Right renal pelvis (tissue), 4 donors: ENCODE results near the gene SUMO1. TPM values are rescaled to one million over a fixed set of nuclear protein-coding genes. Genes with fewer than 3 reads are reported as not detected.
"Not testable (repeated sequence)": the region's sequence is repeated elsewhere in the genome, so short reads cannot be mapped to it uniquely, and the experiment has no call there.

ENCODE experiments used
- DNase-seq, 4 donors: peaks; one replicate each; pipeline ENCODE4 v3.0.0-alpha.2; 2013; ENCODE audit warnings: low read depth in 4 of 4, low spot score in 3 of 4, missing footprints in 1 of 4
- polyA plus RNA-seq, 4 donors: library from polyadenylated mRNA; unstranded; fragments of 120-200 nt; gene quantifications; one replicate each; pipeline ENCODE4 v1.2.1, GENCODE V29; 2013; ENCODE audit not compliant: insufficient read length in 4 of 4

SUMO1 gene
- polyA plus RNA-seq = 100 to 1,000 TPM; 199 to 244 (median 237) TPM

DNA sequence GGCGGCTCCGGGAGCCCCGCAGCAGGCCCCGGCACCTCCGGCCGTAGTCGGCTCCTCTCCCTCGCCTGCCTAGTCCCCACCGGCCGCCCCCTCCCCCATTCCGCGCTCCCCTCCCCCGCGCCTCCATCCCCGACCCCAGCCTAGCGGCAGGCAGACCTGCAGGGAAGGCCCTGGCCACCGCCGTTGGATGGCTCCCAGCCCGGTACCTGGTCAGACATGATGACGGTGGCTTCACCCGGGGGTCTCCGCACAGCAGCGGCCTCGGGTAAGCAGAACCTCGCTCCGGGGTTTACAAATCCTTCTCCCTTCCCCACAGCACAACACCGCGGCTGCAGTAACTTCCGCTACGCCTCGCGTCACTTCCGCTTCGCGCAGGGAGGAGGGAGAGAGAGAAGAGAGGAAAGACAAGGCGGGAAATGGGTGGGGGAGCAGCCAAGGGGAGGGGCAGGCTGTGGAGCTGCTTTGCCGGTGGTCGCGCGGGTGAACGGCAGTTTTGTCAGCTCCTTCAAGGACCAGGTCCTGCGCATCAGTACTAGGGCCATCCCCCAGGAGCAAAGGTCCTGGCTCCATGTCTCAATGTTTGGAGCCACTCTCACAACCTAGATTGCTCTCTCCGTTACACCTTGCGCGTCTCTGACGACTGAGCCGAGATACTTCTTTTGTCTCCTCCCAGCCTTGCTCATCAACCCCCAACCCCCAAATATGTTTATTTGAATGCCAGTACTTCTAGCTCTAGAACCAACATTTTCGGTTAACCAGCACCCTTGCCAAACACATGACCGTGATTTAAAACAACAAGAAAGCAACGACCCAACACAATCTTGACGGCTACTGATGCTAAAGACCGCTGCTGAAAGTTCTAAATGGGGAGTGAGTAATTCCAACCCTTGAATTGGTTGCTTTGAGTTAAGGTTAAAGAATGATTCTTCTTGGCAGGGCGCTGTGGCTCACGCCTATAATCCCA lies at the start of gene SUMO1:
TSS of gene SUMO1 (minus strand) at position 364 of the 964 bp plus-strand sequence. CDS start at position 218, 146 bp downstream.
- DNase-seq = peak; percentile 92 to 95 (median 94)

DNA sequence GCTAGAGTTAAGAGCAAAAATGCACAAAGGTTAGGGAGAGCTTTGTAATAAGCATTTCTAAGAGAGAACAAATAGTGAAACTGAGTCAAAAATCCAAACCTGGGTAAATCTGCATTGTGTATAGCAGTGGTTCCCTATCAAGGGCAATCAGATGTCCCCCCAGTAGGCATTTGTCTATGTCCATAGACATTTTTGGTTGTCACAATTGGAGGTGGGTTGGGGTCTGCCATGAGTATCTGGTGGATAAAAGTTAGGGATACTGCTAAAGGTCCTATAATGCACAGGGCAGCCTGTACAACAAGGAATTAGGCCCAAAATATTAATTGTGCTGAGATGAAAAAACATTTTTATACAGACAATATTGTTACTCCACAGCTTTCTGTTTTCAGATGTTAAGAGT lies 48.2 kb upstream of the SUMO1 start:
- DNase-seq = no peak

DNA sequence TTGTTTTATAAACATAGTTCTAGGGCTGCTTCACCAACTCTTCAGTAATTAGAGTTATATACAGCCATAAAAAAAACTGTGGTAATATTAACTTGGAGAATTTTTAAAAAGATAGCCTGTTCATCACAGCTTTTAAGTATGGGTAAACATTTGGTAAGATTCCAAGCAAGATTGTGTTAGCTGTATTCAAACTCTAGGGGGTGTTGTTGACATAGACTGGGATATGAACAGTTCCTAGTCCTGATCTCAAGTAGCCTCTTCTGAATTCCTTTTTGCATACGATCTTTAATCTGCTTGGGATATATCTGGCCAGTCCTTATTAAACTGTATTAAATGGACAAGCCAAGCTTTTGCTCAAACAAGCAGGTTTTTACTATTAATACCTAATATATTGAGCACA lies 40.5 kb upstream of the SUMO1 start:
- DNase-seq = no peak

DNA sequence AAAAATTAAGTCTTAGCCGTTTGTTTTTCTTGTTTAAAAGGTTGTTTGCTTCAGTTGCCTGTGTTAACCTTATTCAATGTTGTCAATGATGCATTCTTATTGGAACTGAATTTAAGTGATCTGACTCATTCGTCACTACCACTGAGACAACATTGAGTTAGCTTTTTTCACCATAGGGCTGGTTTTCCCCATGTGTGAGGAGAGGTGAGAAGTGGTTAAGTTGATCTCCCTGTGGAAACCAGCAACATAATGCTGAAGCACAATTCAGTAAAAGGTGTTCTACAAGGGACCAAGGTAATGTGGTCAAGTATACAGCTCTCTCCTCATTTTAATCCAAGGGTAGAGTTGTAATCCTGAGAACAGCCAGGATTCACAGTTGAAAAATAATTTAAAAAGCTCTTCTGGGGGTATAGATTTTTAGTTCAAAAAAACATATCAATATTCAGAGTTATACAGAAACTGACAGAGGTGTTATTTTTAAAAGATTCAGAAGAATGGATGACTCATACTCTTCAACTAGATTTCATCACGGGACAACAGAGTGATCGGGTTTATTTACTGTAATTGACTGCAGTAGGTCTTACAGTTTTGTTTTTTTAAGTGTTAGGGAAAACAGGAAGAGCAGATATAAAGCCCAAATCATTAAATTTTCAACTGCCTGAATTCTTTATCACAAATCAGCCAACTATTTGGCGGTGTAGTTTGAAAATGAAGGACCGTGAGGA lies 39.8 kb upstream of the SUMO1 start:
- no peak for DNase-seq

DNA sequence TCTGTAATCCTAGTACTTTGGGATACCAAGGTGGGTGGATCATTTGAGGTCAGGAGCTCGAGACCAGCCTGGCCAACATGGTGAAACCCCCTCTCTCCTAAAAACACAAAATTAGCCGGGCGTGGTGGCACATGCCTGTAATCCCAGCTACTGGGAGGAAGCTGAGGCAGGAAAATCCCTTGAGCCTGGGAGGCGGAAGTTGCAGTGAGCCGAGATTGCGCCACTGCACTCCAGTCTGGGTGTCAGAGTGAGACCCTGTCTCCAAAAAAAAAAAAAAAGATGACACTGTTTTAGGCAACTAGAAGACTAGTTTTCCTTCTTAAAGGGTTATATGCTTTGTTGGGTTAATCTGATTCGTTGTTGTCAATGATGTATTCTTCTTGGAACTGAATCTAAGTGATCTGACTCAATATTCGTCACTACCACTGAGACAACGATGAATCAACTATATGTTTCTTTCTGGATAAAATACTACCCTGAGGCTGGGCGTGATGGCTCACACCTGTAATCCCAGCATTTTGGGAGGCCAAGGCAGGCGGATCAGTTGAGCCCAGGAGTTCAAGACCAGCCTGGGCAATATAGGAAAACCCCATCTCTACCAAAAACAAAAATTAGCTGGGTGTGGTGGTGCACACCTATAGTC lies 37.8 kb upstream of the SUMO1 start:
- not testable (repeated sequence) for DNase-seq

DNA sequence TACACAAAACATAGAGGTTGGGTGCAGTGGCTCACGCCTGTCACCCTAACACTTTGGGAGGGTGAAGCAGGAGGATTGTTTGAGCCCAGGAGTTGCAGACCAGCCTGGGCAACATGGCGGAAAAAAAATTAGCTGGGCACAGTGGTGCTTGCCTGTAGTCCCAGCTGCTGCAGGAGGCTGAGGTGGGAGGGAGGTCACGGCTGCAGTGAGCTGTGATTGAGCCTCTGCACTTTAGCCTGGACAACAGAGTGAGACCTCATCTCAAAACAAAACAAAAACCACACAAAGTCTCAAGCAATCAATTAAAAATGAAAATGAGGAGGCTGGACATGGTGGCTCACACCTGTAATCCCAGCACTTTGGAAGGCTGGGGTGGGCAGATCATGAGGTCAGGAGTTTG lies 32.1 kb upstream of the SUMO1 start:
- no peak for DNase-seq

DNA sequence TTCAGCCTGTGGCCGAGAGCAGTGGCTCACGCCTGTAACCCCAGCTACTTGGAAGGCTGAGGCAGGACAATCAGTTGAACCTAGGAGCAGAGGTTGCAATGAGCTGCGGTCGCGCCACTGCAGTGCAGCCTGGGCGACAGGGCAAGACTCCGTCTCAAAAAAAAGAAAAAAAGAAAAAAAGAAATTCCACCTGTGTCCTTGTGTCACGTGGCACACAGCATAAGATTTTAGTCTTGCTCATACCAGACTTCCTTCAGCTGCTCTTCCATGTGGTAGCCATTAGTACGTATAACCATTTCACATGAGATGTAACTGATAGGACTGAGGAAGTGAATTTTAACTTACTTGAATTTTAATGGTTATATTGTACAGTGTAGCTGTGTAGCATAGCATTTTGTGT lies 31.2 kb upstream of the SUMO1 start:
- no peak for DNase-seq

DNA sequence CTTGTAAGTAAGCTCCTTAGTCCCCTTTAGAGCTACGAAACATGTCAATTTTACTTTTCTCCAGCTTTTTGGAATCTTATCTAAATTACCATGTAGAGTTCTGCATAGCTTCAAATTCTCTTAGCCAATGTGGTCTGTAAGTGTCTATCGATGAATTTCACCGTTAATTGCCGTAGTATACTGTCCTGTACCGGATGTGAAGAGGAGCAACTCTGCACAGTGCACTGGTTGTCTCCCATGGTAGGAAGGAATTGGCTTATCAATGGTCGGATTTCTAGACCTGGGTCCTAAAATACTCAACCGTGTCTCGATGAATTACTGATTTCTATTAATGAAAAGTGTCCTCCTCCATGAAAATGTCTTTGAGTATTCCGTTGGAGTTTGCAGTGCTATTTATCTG lies 29.1 kb upstream of the SUMO1 start:
- no peak for DNase-seq

DNA sequence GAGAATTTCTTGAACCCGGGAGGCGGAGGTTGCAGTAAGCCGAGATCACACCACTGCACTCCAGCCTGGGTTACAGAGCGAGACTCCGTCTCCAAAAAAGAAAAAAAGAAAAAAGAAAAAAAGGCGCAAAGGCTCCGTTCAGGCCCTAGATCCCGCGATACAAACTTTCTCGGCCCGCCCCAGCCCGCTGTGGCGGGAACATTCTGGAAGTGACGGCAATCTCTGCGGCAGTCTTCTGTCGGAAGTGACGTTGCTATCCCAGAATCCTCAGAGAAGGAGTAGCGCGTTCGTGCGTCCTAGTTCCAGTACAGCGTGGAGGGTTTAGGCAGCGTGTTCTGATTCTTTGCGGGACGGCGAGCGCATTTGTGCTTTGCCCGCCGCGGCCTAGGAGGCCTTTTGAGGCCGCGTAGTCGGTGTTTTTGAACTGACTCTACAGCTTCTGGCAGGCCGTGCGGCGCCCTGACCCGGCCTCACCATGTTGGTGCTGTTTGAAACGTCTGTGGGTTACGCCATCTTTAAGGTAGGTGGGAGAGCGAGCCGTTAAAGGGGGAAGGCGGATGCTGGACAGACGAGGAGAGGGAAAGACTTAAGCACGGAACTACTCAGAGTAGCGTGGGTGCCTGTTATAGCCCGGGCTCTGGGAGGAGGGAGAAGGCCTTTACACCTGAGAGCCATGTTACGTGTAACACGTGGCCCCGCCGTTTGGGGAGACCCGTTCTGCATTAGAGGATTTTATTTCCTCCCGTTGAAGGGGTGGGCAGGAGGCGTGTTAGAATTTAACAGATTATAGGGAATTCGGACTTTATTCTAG lies 27.3 kb upstream of the SUMO1 start, which contains the start of gene NOP58:
TSS of gene NOP58 (plus strand) at position 297 of the 811 bp plus-strand sequence. CDS start at position 476, 179 bp downstream.
- DNase-seq = peak; percentile 94 to 97 (median 96)

DNA sequence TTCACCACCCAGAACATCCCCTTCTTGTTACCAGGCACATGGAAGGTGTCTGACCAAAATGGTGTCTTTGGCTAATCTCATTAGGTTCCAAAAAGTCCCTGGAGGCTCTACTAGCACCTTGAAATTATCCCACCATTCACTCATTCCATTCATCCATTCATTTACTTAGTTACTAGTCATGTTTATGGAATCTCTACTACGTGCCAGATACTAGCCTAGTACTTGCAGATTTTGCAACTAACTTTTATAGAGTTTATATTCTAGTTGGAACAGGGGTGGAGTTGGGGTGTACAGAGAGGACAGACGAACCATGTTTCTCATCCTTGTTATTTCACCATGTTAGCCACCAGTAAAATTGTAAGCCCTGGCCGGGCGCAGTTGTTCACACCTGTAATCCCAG lies 23.1 kb upstream of the SUMO1 start:
- no peak for DNase-seq

DNA sequence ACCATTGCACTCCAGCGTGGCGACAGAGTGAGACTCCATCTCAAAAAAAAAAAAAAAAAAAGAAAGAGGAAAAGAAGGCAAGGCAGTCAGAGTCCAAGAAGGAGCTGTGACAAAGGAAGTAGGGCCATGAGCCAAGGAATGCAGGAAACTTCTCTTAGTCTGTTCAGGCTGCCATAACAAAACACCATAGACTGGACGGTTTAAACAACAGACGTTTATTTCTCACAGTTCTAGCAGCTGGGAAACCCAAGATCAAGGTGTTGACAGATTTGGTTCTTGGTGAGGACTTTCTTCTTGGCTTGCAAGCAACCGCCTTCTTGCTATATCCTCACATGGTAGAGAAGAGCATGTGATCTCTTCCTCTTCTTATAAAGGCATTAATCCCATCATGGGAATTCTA lies 13.1 kb upstream of the SUMO1 start:
- DNase-seq = no peak

DNA sequence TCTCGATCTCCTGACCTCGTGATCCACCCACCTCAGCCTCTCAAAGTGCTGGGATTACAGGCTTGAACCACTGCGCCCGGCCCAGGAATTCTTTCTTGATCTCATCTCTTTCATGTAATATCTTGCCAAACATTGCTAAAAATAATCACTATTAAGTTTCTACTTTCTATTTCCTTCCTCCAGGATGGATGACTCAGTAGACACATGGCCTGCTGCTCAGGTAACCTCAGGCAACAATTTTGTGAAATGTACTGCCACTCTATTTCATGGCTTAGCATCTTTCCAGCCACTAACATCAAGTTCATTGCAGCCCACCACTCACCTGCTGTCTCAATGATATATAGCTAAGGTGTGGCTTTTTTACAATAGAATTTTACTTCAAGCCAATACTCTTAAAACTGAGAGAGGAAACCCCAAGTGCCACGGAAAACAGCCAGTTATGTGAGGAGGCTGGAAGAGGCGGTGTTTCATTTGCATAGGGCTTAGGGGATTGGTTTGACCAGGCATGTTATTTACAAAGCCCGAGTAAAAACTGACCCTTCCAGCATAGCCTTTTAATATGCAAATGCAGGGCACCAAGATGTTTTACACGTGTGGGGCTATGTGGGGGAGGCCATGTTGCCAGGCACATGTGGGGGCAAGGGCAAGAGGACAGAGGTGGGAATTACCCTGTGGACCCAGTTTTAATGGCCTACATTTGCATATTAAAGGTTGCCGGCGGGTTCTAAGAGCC lies 11.3 kb upstream of the SUMO1 start:
- DNase-seq = no peak

DNA sequence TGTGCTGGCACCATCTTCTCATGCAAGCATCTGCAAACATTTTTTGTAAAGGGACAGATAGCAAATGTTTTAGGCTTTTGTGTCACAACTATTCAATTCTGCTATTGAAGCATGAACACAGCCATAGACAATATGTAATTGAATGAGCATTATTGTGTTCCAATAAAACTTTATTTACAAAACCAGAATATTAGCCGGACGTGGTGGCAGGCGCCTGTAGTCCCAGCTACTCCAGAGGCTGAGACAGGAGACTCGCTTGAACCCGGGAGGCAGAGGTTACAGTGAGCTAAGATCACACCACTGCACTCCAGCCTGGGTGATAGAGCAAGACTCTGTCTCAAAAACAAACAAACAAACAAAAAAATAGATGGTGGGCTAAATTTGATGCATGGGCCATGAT lies 9.3 kb upstream of the SUMO1 start:
- DNase-seq = not testable (repeated sequence)

DNA sequence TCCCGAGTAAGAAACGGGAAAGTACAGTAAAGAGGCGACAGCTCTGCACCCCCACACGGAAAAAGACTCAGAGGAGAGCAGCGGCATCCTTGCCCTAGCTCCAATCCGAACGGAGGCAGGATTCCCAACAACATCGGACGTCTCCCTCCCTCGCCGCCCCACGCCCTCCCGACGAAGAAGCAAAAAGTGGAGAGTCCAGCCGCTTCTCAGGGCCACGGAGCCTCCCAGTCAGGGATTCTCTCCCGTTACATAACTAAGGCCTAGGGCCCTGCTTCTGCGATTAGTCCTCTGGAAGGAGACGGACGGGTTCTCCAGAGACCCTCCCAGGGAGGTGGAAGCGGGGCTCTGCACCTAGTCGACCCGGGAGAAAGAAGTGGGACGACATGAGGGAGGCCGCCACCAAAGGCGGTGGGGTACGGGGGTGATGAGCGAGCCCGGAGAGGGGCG lies 587 bp downstream of the SUMO1 start:
- DNase-seq = peak; percentile 20 to 43 (median 35)

DNA sequence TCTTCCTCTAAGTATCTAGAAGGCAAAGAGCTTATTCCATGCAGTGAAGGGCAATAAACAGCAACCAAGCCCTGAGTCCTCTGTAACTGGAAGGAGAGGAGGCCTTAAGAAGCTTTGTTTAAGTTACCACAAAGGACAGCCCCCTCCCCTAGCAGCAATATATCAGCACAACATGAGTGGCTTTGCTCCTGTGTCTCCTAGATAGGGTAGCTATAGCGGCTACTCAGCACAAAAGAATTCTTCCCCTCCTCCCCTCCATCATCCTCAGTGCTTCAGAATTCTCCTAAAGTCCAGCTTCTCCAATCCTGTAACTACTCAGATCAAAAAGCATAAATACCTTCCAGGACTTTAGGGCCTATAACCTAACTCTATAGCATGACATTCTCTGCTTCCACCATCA lies 16.5 kb downstream of the SUMO1 start:
- DNase-seq = no peak

DNA sequence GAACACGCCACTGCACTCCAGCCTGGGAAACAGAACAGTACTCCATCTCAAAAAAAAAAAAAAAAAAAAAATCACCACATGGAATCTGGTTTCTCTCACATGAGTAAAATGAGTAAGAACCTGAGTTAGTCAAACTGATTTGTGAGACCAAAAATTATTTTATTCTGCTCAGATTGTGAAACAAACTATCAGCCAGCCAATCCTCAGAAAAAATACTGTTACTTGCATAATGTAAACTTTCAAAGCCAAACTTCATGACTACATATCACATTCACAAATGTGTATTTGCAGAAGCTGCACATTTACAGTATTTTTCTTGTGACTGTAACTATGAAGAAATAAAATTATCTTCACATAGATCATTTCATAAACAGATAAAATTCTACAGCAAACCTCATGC lies 23.2 kb downstream of the SUMO1 start:
- DNase-seq = no peak

DNA sequence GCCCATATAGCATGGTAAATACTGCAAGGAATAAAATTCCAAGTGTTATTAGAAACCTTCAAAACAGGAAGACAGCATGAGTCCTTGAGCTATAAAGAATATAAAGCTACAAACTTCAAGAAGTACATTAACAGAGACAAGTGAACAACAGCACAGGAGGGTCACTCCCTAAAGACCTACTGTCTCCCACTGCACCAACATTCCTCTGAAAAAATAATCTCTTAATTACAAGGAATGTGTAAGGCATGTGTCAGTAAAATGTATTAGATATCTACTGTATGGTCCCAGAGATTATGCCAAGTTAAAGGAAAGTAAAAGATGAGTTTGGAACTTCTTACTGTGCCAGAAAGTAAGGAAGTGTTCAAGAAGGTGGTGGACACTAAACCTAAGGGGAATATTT lies 29.9 kb downstream of the SUMO1 start:
- DNase-seq = no peak

DNA sequence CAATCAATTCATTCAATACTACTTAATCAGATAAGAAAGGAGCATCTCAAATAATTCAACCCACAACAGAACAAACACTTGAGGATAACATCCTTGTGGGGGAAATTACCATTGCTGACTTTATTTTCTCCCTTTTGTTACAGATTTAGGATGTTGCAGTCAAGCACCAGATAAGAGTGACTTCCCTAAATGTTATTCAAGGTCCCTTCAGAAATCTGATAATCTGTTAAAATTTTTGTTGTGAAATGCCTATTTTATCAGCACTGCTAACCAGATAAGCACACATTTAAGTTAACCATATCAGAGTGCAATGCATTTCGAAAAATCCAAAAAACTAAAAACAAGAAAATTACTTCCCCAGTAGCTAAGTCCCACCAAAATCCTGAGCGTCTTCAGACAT lies 33.5 kb downstream of the SUMO1 start:
- DNase-seq = no peak

DNA sequence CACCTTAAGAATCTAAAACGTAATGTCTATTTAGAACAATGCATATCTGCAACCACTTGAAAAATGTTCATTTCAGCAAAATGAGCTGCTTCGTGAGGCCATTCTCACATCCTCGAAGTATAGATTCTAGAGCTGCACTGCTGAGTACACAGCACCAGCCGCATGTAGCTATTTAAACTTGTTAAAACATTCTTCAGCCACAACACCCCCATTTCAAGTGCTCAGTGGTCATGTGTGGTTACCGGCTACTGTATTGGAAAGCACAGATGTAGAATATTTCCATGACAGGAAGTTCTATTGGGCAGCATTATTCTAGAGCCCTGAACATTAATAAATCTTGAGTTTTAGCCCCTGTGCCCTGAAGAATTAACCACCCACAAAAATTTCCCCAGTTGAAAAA lies 35.0 kb downstream of the SUMO1 start:
- DNase-seq = no peak
